RWPE2 (cell line): Measurements from ENCODE around the gene WDR74.
A peak's percentile ranks its signal among the peaks of the same experiment; 100 is the strongest.

Experiments
- ATAC-seq: fragments of 200-7000 bp; cut with Tn5 transposase; 3 replicates; pipeline ENCODE4 v1.9.1; 2021; ENCODE audit warnings: low read depth
- DNase-seq: peaks from one replicate; pipeline ENCODE4 v3.0.0-alpha.2; 2020; ENCODE audit warnings: low spot score
- H3K27ac ChIP-seq: fragments of 450-650 bp; 2 replicates; pipeline ENCODE4 v1.5.1; 2017; ENCODE audit warnings: mild to moderate bottlenecking; ENCODE audit not compliant: poor library complexity, severe bottlenecking
- H3K27me3 ChIP-seq: fragments of 250-450 bp; sonication (Bioruptor Pico); 2 replicates; pipeline ENCODE4 v1.5.1; 2021; ENCODE audit warnings: mild to moderate bottlenecking, moderate library complexity; ENCODE audit not compliant: insufficient read depth, poor library complexity, severe bottlenecking
- H3K36me3 ChIP-seq: fragments of 250-450 bp; sonication (Bioruptor Pico); 2 replicates; pipeline ENCODE4 v1.5.1; 2020; ENCODE audit warnings: low read depth, mild to moderate bottlenecking, moderate library complexity
- H3K4me1 ChIP-seq: fragments of 250-450 bp; sonication (Bioruptor Pico); 2 replicates; pipeline ENCODE4 v1.5.1; 2021; ENCODE audit warnings: mild to moderate bottlenecking, moderate library complexity; ENCODE audit not compliant: insufficient read depth, poor library complexity, severe bottlenecking
- H3K4me3 ChIP-seq: fragments of 250-450 bp; sonication (Bioruptor Pico); 2 replicates; pipeline ENCODE4 v1.5.1; 2021; ENCODE audit warnings: mild to moderate bottlenecking, moderate library complexity; ENCODE audit not compliant: severe bottlenecking
- H3K9me3 ChIP-seq: fragments of 250-450 bp; sonication (Bioruptor Pico); 2 replicates; pipeline ENCODE4 v1.5.1; 2021; ENCODE audit warnings: mild to moderate bottlenecking, moderate library complexity; ENCODE audit not compliant: severe bottlenecking
- CTCF ChIP-seq: fragments of 450-650 bp; IDR thresholded peaks from one replicate; pipeline ENCODE4 v1.5.1; 2017; ENCODE audit warnings: mild to moderate bottlenecking, moderate library complexity; ENCODE audit not compliant: poor library complexity, severe bottlenecking

WDR74 gene

GRCh38 chr11:62787005-62787759 is 52.2 kb downstream of the WDR74 start, which contains the start of gene TMEM179B:
TMEM179B (plus strand) TSS chr11:62787402; CDS start chr11:62787432, 30 bp downstream.
- H3K27ac ChIP-seq, result peak within 1 kb of the TSS; percentile 90
- no peaks in the 10 kb centered on the region for H3K27me3 ChIP-seq
- peak; percentile 79 for TF ChIP-seq CTCF
- DNase-seq, result peak; percentile 98
- peaks cover 8% of the 10 kb centered on the region for H3K4me1 ChIP-seq
- peak within 1 kb of the TSS; percentile 89 for H3K4me3 ChIP-seq
- H3K36me3 ChIP-seq, result peaks cover 36% of the 10 kb centered on the region
- ATAC-seq, result peak; percentile 66
- H3K9me3 ChIP-seq, result no peaks in the 10 kb centered on the region

GRCh38 chr11:62786318-62787004 is 52.9 kb downstream of the WDR74 start:
- DNase-seq, result peak; percentile 80
- Histone ChIP-seq H3K4me3 (peak overlapping the region; percentile 89), H3K27me3 (no peaks in the 10 kb centered on the region), H3K4me1 (peaks cover 6% of the 10 kb centered on the region), H3K36me3 (peaks cover 31% of the 10 kb centered on the region), H3K27ac (peak overlapping the region; percentile 90), H3K9me3 (no peaks in the 10 kb centered on the region)
- ATAC-seq, result peak; percentile 66
- TF ChIP-seq CTCF, result peak; percentile 97
